ENCODE results near the gene ADGRF3. TPM values are rescaled to one million over a fixed set of nuclear protein-coding genes. Genes with fewer than 3 reads are reported as not detected.
"Not testable (repeated sequence)": the region's sequence is repeated elsewhere in the genome, so short reads cannot be mapped to it uniquely, and the experiment has no call there.

ADGRF3 gene
- total RNA-seq, 1 experiment from 2014 or later: 0.48 TPM

DNA sequence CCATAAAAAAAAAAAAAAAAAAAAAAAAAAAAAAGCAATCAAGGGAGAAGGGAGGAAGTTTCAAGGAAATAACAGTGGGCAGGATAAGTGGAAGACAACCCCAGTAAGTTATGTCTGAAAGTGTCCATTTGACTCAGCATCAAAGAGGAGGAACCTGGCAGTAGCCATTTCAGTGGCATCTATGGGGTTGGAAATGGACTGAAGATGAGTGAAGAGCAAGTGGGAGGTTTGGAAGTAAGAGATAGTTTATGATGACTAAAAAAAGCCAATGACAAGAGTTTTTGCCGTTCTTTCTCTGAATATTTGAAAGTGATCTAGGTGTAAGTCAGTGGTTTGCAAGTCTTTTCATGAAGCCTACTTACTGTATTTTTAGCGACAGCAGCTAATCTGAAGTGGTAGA is 9.9 kb downstream of the ADGRF3 start:
- H3K9me3 ChIP-seq (ENCODE audit: insufficient read depth, low read depth): no peaks in the 10 kb centered on the region
- no peaks in the 10 kb centered on the region for H3K79me2 ChIP-seq (ENCODE audit: low read depth)
- POLR2A ChIA-PET (ENCODE audit: unreplicated experiment): no interaction called here
- no peak overlapping the region for H3K27ac ChIP-seq
- H4K20me1 ChIP-seq (ENCODE audit: insufficient read depth): no peaks in the 10 kb centered on the region
- H3K9me2 ChIP-seq (ENCODE audit: insufficient read depth): no peaks in the 10 kb centered on the region
- H3K4me1 ChIP-seq (replicated peaks; ENCODE audit: insufficient read depth): peaks cover 5% of the 10 kb centered on the region; the same call in 1 of the 2 replicates
- no TSS peak for BruUV-seq (replicated peaks)
- TF ChIP-seq EZH2 (IDR thresholded peaks at IDR 0.05; ENCODE audit: low read depth): no peak
- TF ChIP-seq, protein P1, sequence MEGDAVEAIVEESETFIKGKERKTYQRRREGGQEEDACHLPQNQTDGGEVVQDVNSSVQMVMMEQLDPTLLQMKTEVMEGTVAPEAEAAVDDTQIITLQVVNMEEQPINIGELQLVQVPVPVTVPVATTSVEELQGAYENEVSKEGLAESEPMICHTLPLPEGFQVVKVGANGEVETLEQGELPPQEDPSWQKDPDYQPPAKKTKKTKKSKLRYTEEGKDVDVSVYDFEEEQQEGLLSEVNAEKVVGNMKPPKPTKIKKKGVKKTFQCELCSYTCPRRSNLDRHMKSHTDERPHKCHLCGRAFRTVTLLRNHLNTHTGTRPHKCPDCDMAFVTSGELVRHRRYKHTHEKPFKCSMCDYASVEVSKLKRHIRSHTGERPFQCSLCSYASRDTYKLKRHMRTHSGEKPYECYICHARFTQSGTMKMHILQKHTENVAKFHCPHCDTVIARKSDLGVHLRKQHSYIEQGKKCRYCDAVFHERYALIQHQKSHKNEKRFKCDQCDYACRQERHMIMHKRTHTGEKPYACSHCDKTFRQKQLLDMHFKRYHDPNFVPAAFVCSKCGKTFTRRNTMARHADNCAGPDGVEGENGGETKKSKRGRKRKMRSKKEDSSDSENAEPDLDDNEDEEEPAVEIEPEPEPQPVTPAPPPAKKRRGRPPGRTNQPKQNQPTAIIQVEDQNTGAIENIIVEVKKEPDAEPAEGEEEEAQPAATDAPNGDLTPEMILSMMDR (conservative IDR thresholded peaks at IDR 0.05): no peak
- H3K27me3 ChIP-seq (ENCODE audit: insufficient read depth, low read depth): no peaks in the 10 kb centered on the region
- H3K36me3 ChIP-seq (ENCODE audit: low read depth): no peaks in the 10 kb centered on the region
- no peak overlapping the region for H3K4me3 ChIP-seq
- H3K4me2 ChIP-seq: no peak overlapping the region
- intact Hi-C loops (cut with micrococcal nuclease; ENCODE audit: unreplicated experiment): loop anchor here (10.0 kb wide), 1 partner anchor 482 kb away; no protein-coding TSS in a partner anchor
- CTCF ChIA-PET: no interaction called here
- DNase-seq: no peak
- no peak overlapping the region for H2AFZ ChIP-seq
- no peaks in the 10 kb centered on the region for H3F3A ChIP-seq (ENCODE audit: insufficient read depth, low read depth)

- TF ChIP-seq EZH2 (IDR thresholded peaks at IDR 0.05; ENCODE audit: low read depth): no peak
- TF ChIP-seq, protein P1 (conservative IDR thresholded peaks at IDR 0.05): no peak
These were observed 11.4 kb downstream of the ADGRF3 start for GRCh38 chr2:26335231-26335630.

GRCh38 chr2:26333293-26333692 is 13.3 kb downstream of the ADGRF3 start:
- no TSS peak for BruUV-seq (replicated peaks)
- no peak for DNase-seq
- ChIA-PET POLR2A (ENCODE audit: unreplicated experiment) (no interaction called here), CTCF (no interaction called here)
- no peak overlapping the region for H2AFZ ChIP-seq
- H3K4me1 ChIP-seq (replicated peaks; ENCODE audit: insufficient read depth): peaks cover 5% of the 10 kb centered on the region; the same call in 1 of the 2 replicates
- no peaks in the 10 kb centered on the region for H3K9me2 ChIP-seq (ENCODE audit: insufficient read depth)
- H3K4me3 ChIP-seq: no peak overlapping the region
- H3K27me3 ChIP-seq (ENCODE audit: insufficient read depth, low read depth): no peaks in the 10 kb centered on the region
- H3K36me3 ChIP-seq (ENCODE audit: low read depth): no peaks in the 10 kb centered on the region
- intact Hi-C loops (cut with micrococcal nuclease; ENCODE audit: unreplicated experiment): loop anchor here (10.0 kb wide), 1 partner anchor 478 kb away; no protein-coding TSS in a partner anchor
- H4K20me1 ChIP-seq (ENCODE audit: insufficient read depth): no peaks in the 10 kb centered on the region
- TF ChIP-seq EZH2 (IDR thresholded peaks at IDR 0.05; ENCODE audit: low read depth): no peak
- TF ChIP-seq, protein P1 (conservative IDR thresholded peaks at IDR 0.05): no peak
- no peaks in the 10 kb centered on the region for H3K9me3 ChIP-seq (ENCODE audit: insufficient read depth, low read depth)
- H3K27ac ChIP-seq: no peak overlapping the region
- H3F3A ChIP-seq (ENCODE audit: insufficient read depth, low read depth): peaks cover 5% of the 10 kb centered on the region; the same call in 1 of the 2 replicates
- H3K79me2 ChIP-seq (ENCODE audit: low read depth): no peaks in the 10 kb centered on the region
- H3K4me2 ChIP-seq: no peak overlapping the region

More at GRCh38 chr2:26335231-26335630, 11.4 kb downstream of the ADGRF3 start:
- H3K36me3 ChIP-seq (ENCODE audit: low read depth): no peaks in the 10 kb centered on the region
- H3K9me2 ChIP-seq (ENCODE audit: insufficient read depth): no peaks in the 10 kb centered on the region
- H2AFZ ChIP-seq: no peak overlapping the region
- H3K4me1 ChIP-seq (replicated peaks; ENCODE audit: insufficient read depth): peaks cover 5% of the 10 kb centered on the region; the same call in 1 of the 2 replicates
- no peak for DNase-seq
- H3K4me2 ChIP-seq: no peak overlapping the region
- CTCF ChIA-PET: no interaction called here
- POLR2A ChIA-PET (ENCODE audit: unreplicated experiment): no interaction called here
- no peaks in the 10 kb centered on the region for H3K9me3 ChIP-seq (ENCODE audit: insufficient read depth, low read depth)
- no peaks in the 10 kb centered on the region for H3F3A ChIP-seq (ENCODE audit: insufficient read depth, low read depth)
- intact Hi-C loops (cut with micrococcal nuclease; ENCODE audit: unreplicated experiment): loop anchor here (10.0 kb wide), 1 partner anchor 480 kb away; no protein-coding TSS in a partner anchor
- no peak overlapping the region for H3K4me3 ChIP-seq
- no peak overlapping the region for H3K27ac ChIP-seq
- no peaks in the 10 kb centered on the region for H4K20me1 ChIP-seq (ENCODE audit: insufficient read depth)
- no peaks in the 10 kb centered on the region for H3K79me2 ChIP-seq (ENCODE audit: low read depth)
- H3K27me3 ChIP-seq (ENCODE audit: insufficient read depth, low read depth): no peaks in the 10 kb centered on the region
- BruUV-seq (replicated peaks): no TSS peak

DNA sequence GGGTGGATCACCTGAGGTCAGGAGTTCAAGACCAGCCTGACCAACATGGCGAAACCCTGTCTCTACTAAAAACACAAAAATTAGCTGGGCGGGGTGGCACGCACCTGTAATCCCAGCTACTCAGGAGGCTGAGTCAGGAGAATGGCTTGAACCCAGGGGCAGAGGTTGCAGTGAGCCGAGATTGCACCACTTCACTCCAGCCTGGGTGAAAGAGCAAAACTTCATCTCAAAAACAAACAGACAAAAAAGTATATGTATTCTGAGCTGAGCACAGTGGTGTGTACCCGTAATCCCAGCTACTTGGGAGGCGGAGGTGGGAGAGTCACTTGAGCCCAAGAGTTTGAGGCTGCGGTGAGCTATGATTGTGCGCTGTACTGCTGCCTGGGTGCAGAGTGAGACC is 15.3 kb downstream of the ADGRF3 start:
- H3K4me1 ChIP-seq (replicated peaks; ENCODE audit: insufficient read depth); H3K4me2 ChIP-seq; BruUV-seq (replicated peaks); H4K20me1 ChIP-seq (ENCODE audit: insufficient read depth); H3K27me3 ChIP-seq (ENCODE audit: insufficient read depth, low read depth); H3K79me2 ChIP-seq (ENCODE audit: low read depth); H3K4me3 ChIP-seq; H3K9me3 ChIP-seq (ENCODE audit: insufficient read depth, low read depth); DNase-seq; H3K36me3 ChIP-seq (ENCODE audit: low read depth); H3K9me2 ChIP-seq (ENCODE audit: insufficient read depth); H3F3A ChIP-seq (ENCODE audit: insufficient read depth, low read depth); H2AFZ ChIP-seq; CTCF ChIA-PET; H3K27ac ChIP-seq: not testable (repeated sequence)
- POLR2A ChIA-PET (ENCODE audit: unreplicated experiment): interaction anchor here (0.7 kb wide), 1 partner anchor 62 kb away, joined by 9 read pairs; no protein-coding TSS in a partner anchor
- intact Hi-C loops (cut with micrococcal nuclease; ENCODE audit: unreplicated experiment): loop anchor here (2.0 to 10.0 kb wide), 4 partner anchors 33 to 477 kb away; no protein-coding TSS in a partner anchor
